Fibroblast of pulmonary artery (primary cell): ENCODE results near the gene PHF21B.

Source experiments
- DNase-seq: peaks from one replicate; pipeline ENCODE4 v3.0.0-alpha.2; 2010; ENCODE audit warnings: low read depth
- H3K4me3 ChIP-seq: replicated peaks from 2 replicates; pipeline ENCODE4 v1.5.1; 2011; ENCODE audit warnings: low read depth, mild to moderate bottlenecking, control low read depth, low read length, moderate library complexity
- CTCF ChIP-seq: IDR thresholded peaks from 2 replicates; pipeline ENCODE4 v1.5.1; 2011; ENCODE audit warnings: mild to moderate bottlenecking, control low read depth, low read length, inconsistent platforms; ENCODE audit errors: missing control alignments

Gene PHF21B

GRCh38 chr22:44932493-44932892 is 77.3 kb downstream of the PHF21B start:
- TF ChIP-seq CTCF, result no peak
- DNase-seq, result no peak
- no peak overlapping the region for H3K4me3 ChIP-seq

- DNase-seq, result no peak
- H3K4me3 ChIP-seq, result no peak overlapping the region
- TF ChIP-seq CTCF, result no peak
Observed at GRCh38 chr22:44931766-44932165, 78.0 kb downstream of the PHF21B start.

GRCh38 chr22:44931077-44931540 is 78.7 kb downstream of the PHF21B start:
- DNase-seq, result peak; percentile 8
- no peak for TF ChIP-seq CTCF
- H3K4me3 ChIP-seq, result no peak overlapping the region

- no peak for TF ChIP-seq CTCF
- H3K4me3 ChIP-seq, result no peak overlapping the region
- DNase-seq, result no peak
Observed at GRCh38 chr22:44930711-44931035, 79.1 kb downstream of the PHF21B start.

GRCh38 chr22:44930016-44930710 is 79.6 kb downstream of the PHF21B start:
- DNase-seq, result no peak
- no peak overlapping the region for H3K4me3 ChIP-seq
- no peak for TF ChIP-seq CTCF

GRCh38 chr22:44929359-44930015 is 80.3 kb downstream of the PHF21B start:
- H3K4me3 ChIP-seq, result no peak overlapping the region
- no peak for DNase-seq
- no peak for TF ChIP-seq CTCF
